Lower leg skin (tissue), 4 donors: ENCODE results near the gene RCAN3. TPM values are rescaled to one million over a fixed set of nuclear protein-coding genes. Genes with fewer than 3 reads are reported as not detected.
"Not testable (repeated sequence)": the region's sequence is repeated elsewhere in the genome, so short reads cannot be mapped to it uniquely, and the experiment has no call there.

Experiments used
- DNase-seq, 2 donors: peaks; one replicate each; pipeline ENCODE4 v3.0.0-alpha.2; 2019; ENCODE audit warnings: low spot score in 2 of 2
- H3K4me3 ChIP-seq: fragments of 200-600 bp; sonication (generic); 2 replicates; pipeline ENCODE4 v1.5.1; 2017; ENCODE audit warnings: mild to moderate bottlenecking, low read depth; ENCODE audit not compliant: poor library complexity, severe bottlenecking
- CTCF ChIP-seq, 3 donors: fragments of 450-650 bp; IDR thresholded peaks; one replicate each; pipeline ENCODE4 v1.5.1; 2016; ENCODE audit warnings: antibody characterized with exemption in 3 of 3, mild to moderate bottlenecking in 3 of 3, moderate library complexity in 2 of 3
- POLR2A ChIP-seq, 2 donors: fragments of 450-650 bp; IDR thresholded peaks; one replicate each; pipeline ENCODE4 v1.6.1; 2016 to 2017; ENCODE audit warnings: antibody characterized with exemption in 2 of 2, mild to moderate bottlenecking in 1 of 2, moderate library complexity in 1 of 2
- WGBS, 2 donors: methylation state at CpG; one replicate each; pipeline ENCODE4 v1.1.5; 2018; 5-methylcytosine and 5-hydroxymethylcytosine counted together
- intact Hi-C: fragments of 100-400 bp; cut with DNase I; formaldehyde crosslinking; loops from one replicate; pipeline ENCODE4 v1.15.0; 2023; ENCODE audit warnings: low total_unique reads
- total RNA-seq, 4 donors: library from RNA; depleted of rRNA; stranded (reverse); fragments of >200 nt; gene quantifications; one replicate each; pipeline ENCODE4 v1.1.0, GENCODE V29; 2016

The RCAN3 gene
- total RNA-seq, 4 donors from 2014 or later: 24.0 to 38.0 (median 29.4) TPM

GRCh38 chr1:24517898-24518297, 15.3 kb downstream of the RCAN3 start:
- TF ChIP-seq CTCF (IDR thresholded peaks at IDR 0.05): no peak
- TF ChIP-seq POLR2A (IDR thresholded peaks at IDR 0.05): no peak
- no peak for DNase-seq
- 80 to 95% methylated on average over 4 of the region's 4 CpGs for WGBS, 2 donors
- intact Hi-C loops: no loop called here
- H3K4me3 ChIP-seq: no peak overlapping the region

- DNase-seq, H3K4me3 ChIP-seq, intact Hi-C loops: not testable (repeated sequence)
- WGBS, 2 donors: 95 to 98% methylated on average over 5 of the region's 5 CpGs
These were observed 17.6 kb downstream of the RCAN3 start for GRCh38 chr1:24520282-24520681.

GRCh38 chr1:24525606-24526005, 23.0 kb downstream of the RCAN3 start:
- no peak for DNase-seq
- intact Hi-C loops: no loop called here
- 94 to 95% methylated on average over 6 of the region's 6 CpGs for WGBS, 2 donors
- no peak overlapping the region for H3K4me3 ChIP-seq
- TF ChIP-seq POLR2A (IDR thresholded peaks at IDR 0.05) (no peak), CTCF (IDR thresholded peaks at IDR 0.05) (no peak)

- intact Hi-C loops: no loop called here
- H3K4me3 ChIP-seq: no peak overlapping the region
- no peak for DNase-seq
- 90 to 96% methylated on average over 7 of the region's 7 CpGs for WGBS, 2 donors
- no peak for TF ChIP-seq CTCF (IDR thresholded peaks at IDR 0.05)
- TF ChIP-seq POLR2A (IDR thresholded peaks at IDR 0.05): no peak
These were observed 23.4 kb downstream of the RCAN3 start for GRCh38 chr1:24526045-24526444.

GRCh38 chr1:24526940-24527542, 24.4 kb downstream of the RCAN3 start:
- TF ChIP-seq POLR2A (IDR thresholded peaks at IDR 0.05): no peak
- no peak for TF ChIP-seq CTCF (IDR thresholded peaks at IDR 0.05)
- intact Hi-C loops: no loop called here
- DNase-seq: no peak
- WGBS, 2 donors: 87 to 94% methylated on average over 8 of the region's 8 CpGs
- H3K4me3 ChIP-seq: no peak overlapping the region

GRCh38 chr1:24528744-24529143, 26.1 kb downstream of the RCAN3 start:
- TF ChIP-seq CTCF (IDR thresholded peaks at IDR 0.05): no peak
- TF ChIP-seq POLR2A (IDR thresholded peaks at IDR 0.05): no peak
- H3K4me3 ChIP-seq: no peak overlapping the region
- 96 to 98% methylated on average over 2 of the region's 2 CpGs for WGBS, 2 donors
- no peak for DNase-seq
- intact Hi-C loops: no loop called here

- DNase-seq, intact Hi-C loops: not testable (repeated sequence)
These were observed 26.7 kb downstream of the RCAN3 start for GRCh38 chr1:24529292-24529691.

More at GRCh38 chr1:24529292-24529691, 26.7 kb downstream of the RCAN3 start:
- not testable (repeated sequence) for H3K4me3 ChIP-seq
- 96 to 97% methylated on average over 7 of the region's 7 CpGs for WGBS, 2 donors
